Psoas muscle (tissue), 8 donors: Measurements from ENCODE around the gene IWS1. TPM values are rescaled to one million over a fixed set of nuclear protein-coding genes. Genes with fewer than 3 reads are reported as not detected.
"Not testable (repeated sequence)": the region's sequence is repeated elsewhere in the genome, so short reads cannot be mapped to it uniquely, and the experiment has no call there.

Experiments used
- ATAC-seq, 4 donors: fragments of 200-7000 bp; cut with Tn5 transposase; one replicate each; pipeline ENCODE4 v1.9.1; 2020; ENCODE audit warnings: moderate library complexity in 3 of 4, mild to moderate bottlenecking in 2 of 4
- DNase-seq, 2 donors: peaks; one replicate each; pipeline ENCODE4 v3.0.0-alpha.2; 2020
- H3K27ac ChIP-seq: fragments of 200-600 bp; one replicate; pipeline ENCODE4 v1.8.0; 2022
- H3K27me3 ChIP-seq, 3 donors: fragments of 200-600 bp in 1 of 3; one replicate each; pipeline versions ENCODE4 v1.6.1 to v1.8.0; 2013 to 2022; ENCODE audit warnings: low read length in 2 of 3, mild to moderate bottlenecking in 2 of 3, moderate library complexity in 1 of 3; ENCODE audit not compliant: insufficient read depth in 3 of 3
- H3K36me3 ChIP-seq, 2 donors: fragments of 200-600 bp in 1 of 2; one replicate each; pipeline versions ENCODE4 v1.6.1 to v1.8.0; 2013 to 2022; ENCODE audit warnings: low read depth in 1 of 2, mild to moderate bottlenecking in 1 of 2, moderate library complexity in 1 of 2; ENCODE audit not compliant: insufficient read depth in 1 of 2
- H3K4me1 ChIP-seq: fragments of 200-600 bp; one replicate; pipeline ENCODE4 v1.8.0; 2022
- H3K4me3 ChIP-seq: fragments of 200-600 bp; one replicate; pipeline ENCODE4 v1.8.0; 2022; ENCODE audit warnings: mild to moderate bottlenecking
- H3K9me3 ChIP-seq: fragments of 200-600 bp; one replicate; pipeline ENCODE4 v1.8.0; 2022
- CTCF ChIP-seq: fragments of 200-600 bp; IDR thresholded peaks from one replicate; pipeline ENCODE4 v1.8.0; 2022; ENCODE audit warnings: antibody characterized with exemption
- WGBS, 3 donors: extraction: QIAGEN DNeasy Blood & Tissue Kit; methylation state at CpG; one replicate each; pipeline versions ENCODE4 v1.1.6 to v1.1.7; 2013; 5-methylcytosine and 5-hydroxymethylcytosine counted together
- intact Hi-C, 2 donors: fragments of 100-400 bp; cut with DNase I; formaldehyde crosslinking; loops; one replicate each; pipeline versions ENCODE4 v1.11.0 to v1.14.2; 2022
- polyA plus RNA-seq, 3 donors: library from polyadenylated mRNA; stranded (reverse); fragments of 200-250 nt; gene quantifications; one replicate each; pipeline ENCODE4 v1.2.3, GENCODE V29; 2013
- total RNA-seq, 4 donors: library from RNA; stranded (reverse); fragmentation: NEBNext Ultra II Directional in 2 of 4; extraction: Animal tissue kit (Norgen Biotek cat#: 25700) in 2 of 4; gene quantifications; one replicate each; pipeline versions ENCODE4 v1.2.1 to v1.2.4, GENCODE V29; 2021 to 2023
- donor health status: healthy with polysubstance abuse.
- donor health status: DM: no; HTN: no; CAD: no; lungs with moderate emphysema.
- donor health status: Bipolar disorder and iron deficiency.
- donor health status: healthy.
- donor health status: DM: yes; HTN: yes; CAD: no.
- donor health status: DM: no; HTN: no; CAD: no.
- donor health status: DM: no; HTN: no; CAD: no.
- donor health status: DM: yes; HTN: yes; CAD: no.

The IWS1 gene
- total and polyA plus RNA-seq, 7 donors = 47.6 to 77.2 (median 62.5) TPM

- H3K4me3 ChIP-seq = no peak overlapping the region
- DNase-seq (no peak), ATAC-seq (no peak)
- no peaks in the 10 kb centered on the region for H3K9me3 ChIP-seq
- 65 to 67% (median 66%) methylated on average over 6 of the region's 6 CpGs for WGBS, 3 donors
- H3K27ac ChIP-seq = no peak overlapping the region
- H3K27me3 ChIP-seq = no peaks in the 10 kb centered on the region
- no peaks in the 10 kb centered on the region for H3K4me1 ChIP-seq
- intact Hi-C loops = no loop called here
- TF ChIP-seq CTCF = no peak
- no peaks in the 10 kb centered on the region for H3K36me3 ChIP-seq
These were observed 18.9 kb upstream of the IWS1 start for GRCh38 chr2:127545189-127545588.

GRCh38 chr2:127543013-127543501, 16.8 kb upstream of the IWS1 start:
- intact Hi-C loops, H3K4me1 ChIP-seq, H3K4me3 ChIP-seq, H3K36me3 ChIP-seq, ATAC-seq, H3K9me3 ChIP-seq, H3K27ac ChIP-seq, H3K27me3 ChIP-seq, DNase-seq: not testable (repeated sequence)
- 66 to 74% (median 69%) methylated on average over 8 of the region's 8 CpGs for WGBS, 3 donors

GRCh38 chr2:127542231-127542630, 15.9 kb upstream of the IWS1 start:
- no peak overlapping the region for H3K27ac ChIP-seq
- no peak overlapping the region for H3K4me3 ChIP-seq
- no peaks in the 10 kb centered on the region for H3K27me3 ChIP-seq
- no peaks in the 10 kb centered on the region for H3K36me3 ChIP-seq
- WGBS, 3 donors = 65 to 78% (median 68%) methylated on average over 3 of the region's 3 CpGs
- intact Hi-C loops = no loop called here
- DNase-seq = no peak
- no peak for ATAC-seq
- no peak for TF ChIP-seq CTCF
- H3K9me3 ChIP-seq = no peaks in the 10 kb centered on the region
- no peaks in the 10 kb centered on the region for H3K4me1 ChIP-seq

GRCh38 chr2:127541809-127542208, 15.5 kb upstream of the IWS1 start:
- no peaks in the 10 kb centered on the region for H3K4me1 ChIP-seq
- ATAC-seq = no peak
- H3K4me3 ChIP-seq = no peak overlapping the region
- H3K9me3 ChIP-seq = no peaks in the 10 kb centered on the region
- no peak for TF ChIP-seq CTCF
- no peaks in the 10 kb centered on the region for H3K27me3 ChIP-seq
- peak in 1 of 2 donors; percentile 55 for DNase-seq
- no peak overlapping the region for H3K27ac ChIP-seq
- WGBS, 3 donors = 50 to 58% (median 55%) methylated on average over 7 of the region's 7 CpGs
- intact Hi-C loops = no loop called here
- H3K36me3 ChIP-seq = no peaks in the 10 kb centered on the region

- no peak overlapping the region for H3K4me3 ChIP-seq
- ATAC-seq = no peak
- TF ChIP-seq CTCF = no peak
- no peak for DNase-seq
- WGBS, 3 donors = 84 to 88% (median 85%) methylated on average over 5 of the region's 5 CpGs
- H3K27ac ChIP-seq = no peak overlapping the region
- no peaks in the 10 kb centered on the region for H3K4me1 ChIP-seq
- peaks cover 0 to 5% (median 0%) of the 10 kb centered on the region in 3 donors for H3K27me3 ChIP-seq
- intact Hi-C loops = loop anchor here in 1 of 2 donors (10.0 kb wide), 1 partner anchor 117 kb away; no protein-coding TSS in a partner anchor
- no peaks in the 10 kb centered on the region for H3K9me3 ChIP-seq
- no peaks in the 10 kb centered on the region for H3K36me3 ChIP-seq
These were observed 11.4 kb upstream of the IWS1 start for GRCh38 chr2:127537644-127538043.
